Prostate gland (tissue), 2 donors: ENCODE data around the gene SHC2. TPM values are rescaled to one million over a fixed set of nuclear protein-coding genes. Genes with fewer than 3 reads are reported as not detected.
A peak's percentile ranks its signal among the peaks of the same experiment; 100 is the strongest.

ENCODE experiments used
- DNase-seq: peaks from one replicate; pipeline ENCODE4 v3.0.0-alpha.2; 2019; ENCODE audit warnings: low spot score
- H3K27ac ChIP-seq, 2 donors: fragments of 200-600 bp; sonication (generic); 2 replicates each; pipeline ENCODE4 v1.5.1; 2017 to 2019
- H3K27me3 ChIP-seq: fragments of 200-600 bp; sonication (generic); replicated peaks from 2 replicates; pipeline ENCODE4 v1.5.1; 2019; ENCODE audit not compliant: insufficient read depth
- H3K36me3 ChIP-seq, 2 donors: fragments of 200-600 bp; sonication (generic); 1 replicate in 1 of 2; 2 replicates in 1 of 2; pipeline versions ENCODE4 v1.5.1 to v1.8.1; 2017 to 2019
- H3K4me1 ChIP-seq: fragments of 200-600 bp; sonication (generic); replicated peaks from 2 replicates; pipeline ENCODE4 v1.5.1; 2019
- H3K4me3 ChIP-seq, 2 donors: fragments of 200-600 bp; sonication (generic); 2 replicates each; pipeline ENCODE4 v1.5.1; 2017 to 2019
- H3K9me3 ChIP-seq: fragments of 200-600 bp; sonication (generic); 2 replicates; pipeline ENCODE4 v1.5.1; 2017
- POLR2A ChIP-seq: fragments of 450-650 bp; IDR thresholded peaks from one replicate; pipeline ENCODE4 v1.6.1; 2016; ENCODE audit warnings: antibody characterized with exemption, mild to moderate bottlenecking
- POLR2AphosphoS5 ChIP-seq: sonication (generic); formaldehyde crosslinking; IDR thresholded peaks from one replicate; pipeline ENCODE4 v1.6.1; 2017; ENCODE audit warnings: antibody characterized with exemption
- WGBS: methylation state at CpG from one replicate; pipeline ENCODE4 v1.1.5; 2018; 5-methylcytosine and 5-hydroxymethylcytosine counted together
- intact Hi-C: fragments of 100-400 bp; cut with DNase I; formaldehyde crosslinking; loops from one replicate; pipeline ENCODE4 v1.14.2; 2022
- total RNA-seq, 2 donors: library from RNA; depleted of rRNA; stranded (reverse); fragments of >200 nt; gene quantifications; one replicate each; pipeline ENCODE4 v1.1.0, GENCODE V29; 2016
- TF ChIP-seq, protein P1 (sequence below), 4 experiments: fragments of 200-600 bp in 2 of 4; fragments of 450-650 bp in 2 of 4; sonication (generic) in 2 of 4; IDR thresholded peaks; 1 replicate in 3 of 4; 2 replicates in 1 of 4; pipeline ENCODE4 v1.5.1; 2016 to 2019; ENCODE audit warnings: antibody characterized with exemption in 4 of 4, mild to moderate bottlenecking in 2 of 4, moderate library complexity in 2 of 4

The SHC2 gene
- total RNA-seq, 2 donors from 2014 or later, result 52.2 to 83.4 TPM

DNA sequence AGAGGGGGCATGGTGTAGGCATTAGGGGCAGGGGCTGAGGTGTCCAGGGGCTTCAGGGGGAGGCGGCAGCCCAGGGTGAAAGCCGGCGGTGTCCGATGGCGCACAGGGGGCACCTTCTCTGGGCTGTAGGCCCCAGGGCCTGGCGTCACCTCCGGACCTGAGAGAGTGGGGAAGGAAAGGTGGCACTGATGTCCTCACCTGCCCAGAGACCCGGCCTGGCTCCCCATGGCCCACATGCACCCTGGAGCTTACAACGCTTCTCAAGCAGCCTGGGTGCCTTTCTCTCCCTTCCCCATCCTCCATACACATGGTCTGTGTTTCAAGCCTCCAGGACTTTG, 3.3 kb upstream of the SHC2 start:
- 91% methylated on average over 9 of the region's 9 CpGs for WGBS
- no peaks in the 10 kb centered on the region for H3K27me3 ChIP-seq
- no peaks in the 10 kb centered on the region for H3K36me3 ChIP-seq
- no peak overlapping the region for H3K27ac ChIP-seq
- H3K4me3 ChIP-seq, result no peak overlapping the region
- H3K4me1 ChIP-seq, result no peaks in the 10 kb centered on the region
- no peaks in the 10 kb centered on the region for H3K9me3 ChIP-seq
- no peak for DNase-seq
- TF ChIP-seq, protein P1, sequence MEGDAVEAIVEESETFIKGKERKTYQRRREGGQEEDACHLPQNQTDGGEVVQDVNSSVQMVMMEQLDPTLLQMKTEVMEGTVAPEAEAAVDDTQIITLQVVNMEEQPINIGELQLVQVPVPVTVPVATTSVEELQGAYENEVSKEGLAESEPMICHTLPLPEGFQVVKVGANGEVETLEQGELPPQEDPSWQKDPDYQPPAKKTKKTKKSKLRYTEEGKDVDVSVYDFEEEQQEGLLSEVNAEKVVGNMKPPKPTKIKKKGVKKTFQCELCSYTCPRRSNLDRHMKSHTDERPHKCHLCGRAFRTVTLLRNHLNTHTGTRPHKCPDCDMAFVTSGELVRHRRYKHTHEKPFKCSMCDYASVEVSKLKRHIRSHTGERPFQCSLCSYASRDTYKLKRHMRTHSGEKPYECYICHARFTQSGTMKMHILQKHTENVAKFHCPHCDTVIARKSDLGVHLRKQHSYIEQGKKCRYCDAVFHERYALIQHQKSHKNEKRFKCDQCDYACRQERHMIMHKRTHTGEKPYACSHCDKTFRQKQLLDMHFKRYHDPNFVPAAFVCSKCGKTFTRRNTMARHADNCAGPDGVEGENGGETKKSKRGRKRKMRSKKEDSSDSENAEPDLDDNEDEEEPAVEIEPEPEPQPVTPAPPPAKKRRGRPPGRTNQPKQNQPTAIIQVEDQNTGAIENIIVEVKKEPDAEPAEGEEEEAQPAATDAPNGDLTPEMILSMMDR (IDR thresholded peaks at IDR 0.05), result no peak
- no peak for TF ChIP-seq POLR2A
- TF ChIP-seq POLR2AphosphoS5, result no peak
- intact Hi-C loops, result no loop called here

DNA sequence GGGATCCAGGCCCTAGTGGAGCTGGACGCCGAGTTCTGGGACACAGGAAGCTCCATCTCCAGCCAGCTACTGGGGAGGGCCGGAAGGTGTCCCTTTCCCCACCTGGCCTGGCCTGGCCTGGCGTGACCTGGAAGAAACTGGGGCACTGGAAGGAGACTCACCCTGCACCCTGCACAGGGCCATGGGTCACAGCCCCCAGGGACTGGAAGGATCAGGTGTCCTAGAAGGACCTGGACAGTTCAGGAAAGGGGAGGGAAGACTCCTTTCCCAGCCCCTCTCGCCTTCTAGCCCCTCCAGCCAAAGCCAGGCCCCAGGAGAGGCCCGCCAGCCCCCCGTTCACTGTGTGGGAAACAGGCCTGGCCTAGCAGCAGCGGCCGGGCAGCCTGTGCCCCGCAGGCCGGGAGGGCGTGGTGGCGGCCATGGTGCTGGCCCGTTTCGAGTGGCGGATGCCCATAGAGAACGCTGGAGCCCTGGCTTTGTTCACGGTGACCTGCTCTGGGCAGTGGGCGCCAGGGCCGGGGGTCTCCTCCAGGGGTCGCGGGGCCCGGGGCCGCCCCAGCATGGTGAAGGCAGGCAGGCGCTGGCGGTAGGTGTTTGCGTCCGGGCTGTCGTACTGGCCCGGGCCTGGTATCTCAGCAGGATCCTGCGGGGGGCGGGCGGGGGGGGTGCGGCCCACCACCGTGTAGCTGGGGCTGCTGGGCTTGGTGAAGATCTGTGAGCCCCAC, 2.8 kb upstream of the SHC2 start:
- no peaks in the 10 kb centered on the region for H3K4me1 ChIP-seq
- H3K27me3 ChIP-seq, result no peaks in the 10 kb centered on the region
- no peak for DNase-seq
- no peak overlapping the region for H3K4me3 ChIP-seq
- no peak overlapping the region for H3K27ac ChIP-seq
- no peaks in the 10 kb centered on the region for H3K9me3 ChIP-seq
- no peaks in the 10 kb centered on the region for H3K36me3 ChIP-seq
- WGBS, result 81% methylated on average over 25 of the region's 35 CpGs
- TF ChIP-seq, protein P1 (IDR thresholded peaks at IDR 0.05), result no peak
- no peak for TF ChIP-seq POLR2AphosphoS5
- no peak for TF ChIP-seq POLR2A
- intact Hi-C loops, result no loop called here

DNA sequence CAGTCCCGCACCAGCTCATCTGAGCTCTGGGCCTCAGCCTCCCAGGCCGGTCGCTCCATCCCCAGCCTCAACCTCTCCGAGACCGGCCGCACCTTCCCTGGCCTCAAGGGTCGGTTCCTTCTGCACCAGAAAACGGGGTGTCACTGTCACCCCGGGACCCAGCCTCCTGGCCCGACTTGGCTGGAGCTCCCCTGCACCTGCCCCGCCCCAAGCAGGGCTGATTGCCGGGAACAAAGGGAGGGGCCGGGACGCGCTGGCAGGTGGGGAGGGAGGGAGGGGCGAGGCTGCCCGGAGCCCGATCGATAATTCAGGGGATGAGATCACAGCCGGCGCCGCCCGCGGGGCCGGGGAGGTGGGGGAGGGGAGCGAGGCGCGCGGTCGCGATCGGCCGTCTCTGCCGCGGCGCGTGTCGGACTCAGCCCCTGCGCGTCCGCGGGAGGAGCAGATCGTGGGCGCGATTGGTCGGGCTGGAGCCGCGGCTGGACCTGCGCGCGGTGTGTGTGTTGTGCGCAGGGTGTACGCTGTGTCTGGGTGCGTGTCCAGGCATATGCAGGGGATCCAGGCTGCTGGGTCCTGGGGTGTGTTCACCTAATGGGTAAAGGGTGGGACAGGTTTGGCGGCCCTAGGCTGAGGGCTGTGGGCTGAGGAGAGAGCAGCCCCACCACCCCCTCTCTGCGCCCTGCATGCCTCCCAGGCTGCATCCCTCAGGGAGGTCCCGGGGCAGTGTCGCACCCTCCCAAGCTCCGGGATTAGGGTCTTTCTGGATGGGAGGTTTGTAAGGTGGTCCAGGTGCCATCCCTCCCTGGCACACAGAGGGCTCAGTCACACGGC, 1.1 kb upstream of the SHC2 start:
- intact Hi-C loops, result no loop called here
- H3K27me3 ChIP-seq, result no peaks in the 10 kb centered on the region
- H3K27ac ChIP-seq, result peak overlapping the region; percentile 71 to 73
- no peaks in the 10 kb centered on the region for H3K9me3 ChIP-seq
- DNase-seq, result peak; percentile 53
- 7% methylated on average over 50 of the region's 60 CpGs for WGBS
- H3K4me3 ChIP-seq, result peak overlapping the region; percentile 60 to 75
- H3K4me1 ChIP-seq, result no peaks in the 10 kb centered on the region
- H3K36me3 ChIP-seq, result no peaks in the 10 kb centered on the region
- peak; percentile 60 for TF ChIP-seq POLR2A
- TF ChIP-seq POLR2AphosphoS5, result peak; percentile 43
- TF ChIP-seq, protein P1 (IDR thresholded peaks at IDR 0.05), result no peak

DNA sequence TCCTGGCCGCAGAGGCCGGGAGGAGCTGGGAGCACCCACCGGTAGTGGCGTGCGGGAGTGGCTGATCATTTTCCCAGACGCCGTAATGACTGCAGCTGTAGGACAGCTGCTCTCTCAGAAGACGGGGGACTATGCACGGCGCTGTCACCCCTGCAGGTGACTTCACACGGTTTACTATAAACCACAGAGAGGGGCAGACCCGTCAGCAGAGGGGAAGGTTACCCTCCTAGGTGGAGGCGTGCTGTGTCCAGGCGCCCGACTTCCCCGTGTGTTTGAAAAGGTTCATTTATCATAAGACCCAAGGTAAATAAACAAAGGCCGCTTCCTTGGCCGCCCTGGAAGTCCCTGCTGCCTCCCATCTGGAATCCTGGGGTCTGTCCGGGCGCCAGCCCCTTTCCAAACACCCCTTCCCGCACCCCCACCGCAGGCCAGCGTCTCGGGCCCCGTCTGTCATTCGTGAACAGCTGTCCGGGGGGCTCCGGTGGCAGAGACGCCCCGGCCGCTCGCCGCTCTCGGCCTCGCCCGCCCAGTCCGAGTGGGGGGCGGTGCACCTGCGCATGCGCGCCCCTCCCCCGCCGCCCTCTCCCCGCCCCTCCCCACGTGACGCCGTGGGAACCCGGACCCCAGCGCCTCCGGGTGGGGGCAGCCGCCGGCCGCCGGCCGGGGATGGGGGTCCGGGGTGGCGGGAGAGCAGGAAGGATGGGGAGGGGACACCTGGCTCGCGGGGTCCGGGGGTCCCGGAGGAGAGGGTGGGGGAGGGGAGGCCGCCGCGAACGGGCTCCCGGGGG, 915 bp downstream of the SHC2 start:
- intact Hi-C loops, result no loop called here
- TF ChIP-seq POLR2AphosphoS5, result peak; percentile 39
- TF ChIP-seq POLR2A, result peak; percentile 63
- TF ChIP-seq, protein P1 (IDR thresholded peaks at IDR 0.05), result peak in 1 of 4 experiments; percentile 2
- Histone ChIP-seq H3K36me3 (no peaks in the 10 kb centered on the region), H3K27ac (peak overlapping the region; percentile 88 to 89), H3K4me1 (no peaks in the 10 kb centered on the region), H3K27me3 (no peaks in the 10 kb centered on the region), H3K9me3 (no peaks in the 10 kb centered on the region), H3K4me3 (peak overlapping the region; percentile 60 to 75)
- DNase-seq, result peak; percentile 55
- 1% methylated on average over 50 of the region's 66 CpGs for WGBS
